ENCODE results near the gene TRIM52.

- TF ChIP-seq POLR2A (IDR thresholded peaks at IDR 0.05) = no peak
- no peak for TF ChIP-seq CTCF (IDR thresholded peaks at IDR 0.05)
Observed at GRCh38 chr5:181241393-181241975, 19.5 kb downstream of the TRIM52 start.

Data from ovary (tissue), 3 donors.